Measurements from ENCODE around the gene ATOSA. TPM values are rescaled to one million over a fixed set of nuclear protein-coding genes. Genes with fewer than 3 reads are reported as not detected.

The ATOSA gene
- polyA plus RNA-seq, 1 donor (not counting 4 experiments of a cell fraction or from before 2014, with no cell fraction given): 19.9 TPM

DNA sequence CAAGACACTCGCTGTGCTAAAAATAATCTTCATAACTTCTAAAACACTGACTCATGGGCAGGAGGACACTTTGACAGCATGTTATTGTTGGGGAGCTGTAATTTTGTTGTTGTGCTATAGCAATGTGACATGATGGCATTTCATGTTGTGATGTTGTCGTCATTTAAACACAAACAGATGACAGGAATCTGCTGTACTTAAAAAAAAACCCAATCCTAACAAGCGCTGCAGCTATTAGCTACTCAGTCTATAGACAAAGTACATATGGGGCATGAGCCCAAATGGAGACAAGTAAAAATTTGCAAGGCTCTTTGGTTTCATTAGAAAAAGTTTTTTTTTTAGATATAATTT is 828 bp upstream of the ATOSA start:
- FAIRE-seq: no peak
- H3K9ac ChIP-seq (ENCODE audit: control insufficient read depth, extremely low read depth, insufficient read depth, low read length): peak overlapping the region; percentile 91
- H4K20me1 ChIP-seq (ENCODE audit: control insufficient read depth, extremely low read depth, insufficient read depth, low read length): no peaks in the 10 kb centered on the region
- peaks cover 14% of the 10 kb centered on the region for H3K4me1 ChIP-seq (ENCODE audit: control insufficient read depth, extremely low read depth, insufficient read depth, low read length)
- no peaks in the 10 kb centered on the region for H3K79me2 ChIP-seq (ENCODE audit: control insufficient read depth, insufficient read depth, low read length)
- H2AFZ ChIP-seq (ENCODE audit: control insufficient read depth, low read length): no peak overlapping the region
- dilution Hi-C loops (cut with MboI; ENCODE audit: extremely low pct_ligation_motif_present, low sequenced_read_pairs): no loop called here
- H3K4me3 ChIP-seq (ENCODE audit: control insufficient read depth in 2 of 3, extremely low read depth in 1 of 3, insufficient read depth in 2 of 3, low read depth in 1 of 3, low read length in 3 of 3): peak overlapping the region; percentile 39 to 94 (median 79)
- H3K4me2 ChIP-seq (ENCODE audit: control insufficient read depth, extremely low read depth, insufficient read depth, low read depth, low read length): peak overlapping the region; percentile 100
- no peaks in the 10 kb centered on the region for H3K27me3 ChIP-seq (ENCODE audit: control insufficient read depth, extremely low read depth, insufficient read depth, low read length)
- no peak for TF ChIP-seq EZH2 (IDR thresholded peaks at IDR 0.05; ENCODE audit: low read length)
- TF ChIP-seq, protein P1, sequence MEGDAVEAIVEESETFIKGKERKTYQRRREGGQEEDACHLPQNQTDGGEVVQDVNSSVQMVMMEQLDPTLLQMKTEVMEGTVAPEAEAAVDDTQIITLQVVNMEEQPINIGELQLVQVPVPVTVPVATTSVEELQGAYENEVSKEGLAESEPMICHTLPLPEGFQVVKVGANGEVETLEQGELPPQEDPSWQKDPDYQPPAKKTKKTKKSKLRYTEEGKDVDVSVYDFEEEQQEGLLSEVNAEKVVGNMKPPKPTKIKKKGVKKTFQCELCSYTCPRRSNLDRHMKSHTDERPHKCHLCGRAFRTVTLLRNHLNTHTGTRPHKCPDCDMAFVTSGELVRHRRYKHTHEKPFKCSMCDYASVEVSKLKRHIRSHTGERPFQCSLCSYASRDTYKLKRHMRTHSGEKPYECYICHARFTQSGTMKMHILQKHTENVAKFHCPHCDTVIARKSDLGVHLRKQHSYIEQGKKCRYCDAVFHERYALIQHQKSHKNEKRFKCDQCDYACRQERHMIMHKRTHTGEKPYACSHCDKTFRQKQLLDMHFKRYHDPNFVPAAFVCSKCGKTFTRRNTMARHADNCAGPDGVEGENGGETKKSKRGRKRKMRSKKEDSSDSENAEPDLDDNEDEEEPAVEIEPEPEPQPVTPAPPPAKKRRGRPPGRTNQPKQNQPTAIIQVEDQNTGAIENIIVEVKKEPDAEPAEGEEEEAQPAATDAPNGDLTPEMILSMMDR (optimal IDR thresholded peaks at IDR 0.05 in 1 of 3, IDR thresholded peaks at IDR 0.05 in 1 of 3, conservative IDR thresholded peaks at IDR 0.05 in 1 of 3; ENCODE audit: extremely low read depth in 1 of 3, insufficient read depth in 2 of 3, low read length in 3 of 3): no peak
- H3K9me3 ChIP-seq (ENCODE audit: control insufficient read depth, low read depth, low read length): no peaks in the 10 kb centered on the region
- H3K9me1 ChIP-seq (ENCODE audit: control insufficient read depth, extremely low read depth, insufficient read depth, low read length): no peaks in the 10 kb centered on the region
- DNase-seq (ENCODE audit: low read depth, low spot score): no peak
- H3K36me3 ChIP-seq (ENCODE audit: control insufficient read depth in 2 of 2, extremely low read depth in 1 of 2, insufficient read depth in 2 of 2, low read length in 2 of 2): no peaks in the 10 kb centered on the region
- H3K27ac ChIP-seq (ENCODE audit: control insufficient read depth, insufficient read depth, low read length): no peak overlapping the region

- Histone ChIP-seq H3K4me3 (ENCODE audit: control insufficient read depth in 2 of 3, extremely low read depth in 1 of 3, insufficient read depth in 2 of 3, low read depth in 1 of 3, low read length in 3 of 3) (peak overlapping the region; percentile 79 to 94 (median 88)), H3K4me1 (ENCODE audit: control insufficient read depth, extremely low read depth, insufficient read depth, low read length) (peaks cover 14% of the 10 kb centered on the region), H3K9me1 (ENCODE audit: control insufficient read depth, extremely low read depth, insufficient read depth, low read length) (no peaks in the 10 kb centered on the region), H4K20me1 (ENCODE audit: control insufficient read depth, extremely low read depth, insufficient read depth, low read length) (no peaks in the 10 kb centered on the region), H3K4me2 (ENCODE audit: control insufficient read depth, extremely low read depth, insufficient read depth, low read depth, low read length) (peak overlapping the region; percentile 100), H3K9me3 (ENCODE audit: control insufficient read depth, low read depth, low read length) (no peaks in the 10 kb centered on the region), H3K27me3 (ENCODE audit: control insufficient read depth, extremely low read depth, insufficient read depth, low read length) (no peaks in the 10 kb centered on the region), H3K36me3 (ENCODE audit: control insufficient read depth in 2 of 2, extremely low read depth in 1 of 2, insufficient read depth in 2 of 2, low read length in 2 of 2) (no peaks in the 10 kb centered on the region), H2AFZ (ENCODE audit: control insufficient read depth, low read length) (peak overlapping the region; percentile 96), H3K79me2 (ENCODE audit: control insufficient read depth, insufficient read depth, low read length) (no peaks in the 10 kb centered on the region), H3K9ac (ENCODE audit: control insufficient read depth, extremely low read depth, insufficient read depth, low read length) (peak overlapping the region; percentile 91), H3K27ac (ENCODE audit: control insufficient read depth, insufficient read depth, low read length) (peak overlapping the region; percentile 79)
- FAIRE-seq (no peak), DNase-seq (ENCODE audit: low read depth, low spot score) (no peak)
- dilution Hi-C loops (cut with MboI; ENCODE audit: extremely low pct_ligation_motif_present, low sequenced_read_pairs): no loop called here
- TF ChIP-seq, protein P1 (optimal IDR thresholded peaks at IDR 0.05 in 1 of 3, IDR thresholded peaks at IDR 0.05 in 1 of 3, conservative IDR thresholded peaks at IDR 0.05 in 1 of 3; ENCODE audit: extremely low read depth in 1 of 3, insufficient read depth in 2 of 3, low read length in 3 of 3): peak in 1 of 3 experiments; percentile 17
- TF ChIP-seq EZH2 (IDR thresholded peaks at IDR 0.05; ENCODE audit: low read length): no peak
These were observed 538 bp downstream of the ATOSA start for GRCh38 chr15:52678468-52679231.
